SK-N-SH (cell line): Measurements from ENCODE around the gene CLIC4. TPM values are rescaled to one million over a fixed set of nuclear protein-coding genes. Genes with fewer than 3 reads are reported as not detected.

Experiments
- CTCF ChIA-PET: fragments of 300-600, 350-600 bp; formaldehyde crosslinking; extraction: SDS; loops from one replicate; lab custom pipeline; 2021; lab: Yijun Ruan, JAX
- POLR2A ChIA-PET: fragments of 350-600 bp; sonication (Branson Sonifier 250); formaldehyde crosslinking; extraction: SDS; loops from one replicate; lab custom pipeline; 2020; ENCODE audit warnings: antibody characterized with exemption, inconsistent platforms; lab: Yijun Ruan, JAX
- DNase-seq: peaks from one replicate; pipeline ENCODE4 v3.0.0; 2012
- H2AFZ ChIP-seq: fragments of 200-600 bp; sonication (generic); 2 replicates; pipeline ENCODE4 v1.8.1; 2016; ENCODE audit warnings: antibody characterized with exemption, mild to moderate bottlenecking, low read depth
- H3F3A ChIP-seq: fragments of 200-600 bp; sonication (generic); replicated peaks from 2 replicates; pipeline ENCODE3; 2016; ENCODE audit warnings: antibody characterized with exemption, mild to moderate bottlenecking; ENCODE audit not compliant: insufficient read depth
- H3K27ac ChIP-seq, 2 experiments: fragments of 200-500 bp in 1 of 2; fragments of 200-600 bp in 1 of 2; sonication (Bioruptor generic) in 1 of 2; sonication (generic), shearing (Covaris generic) in 1 of 2; 2 replicates each; pipeline versions ENCODE4 v1.5.1 to v1.6.1; 2014 to 2016; ENCODE audit warnings: low read depth in 2 of 2, inconsistent platforms in 1 of 2, low read length in 1 of 2, mild to moderate bottlenecking in 1 of 2, mixed read lengths in 1 of 2
- H3K27me3 ChIP-seq: fragments of 200-600 bp; sonication (generic), shearing (Covaris generic); 2 replicates; pipeline ENCODE4 v1.6.1; 2016; ENCODE audit warnings: mixed run types; ENCODE audit not compliant: insufficient read depth
- H3K36me3 ChIP-seq, 2 experiments: fragments of 200-500 bp in 1 of 2; fragments of 200-600 bp in 1 of 2; sonication (Bioruptor generic) in 1 of 2; sonication (generic) in 1 of 2; replicated peaks in 1 of 2; 2 replicates each; pipeline versions ENCODE3 to v1.5.1; 2014 to 2016; ENCODE audit warnings: low read length in 1 of 2, mild to moderate bottlenecking in 1 of 2; ENCODE audit not compliant: insufficient read depth in 2 of 2, control insufficient read depth in 1 of 2
- H3K4me1 ChIP-seq, 2 experiments: fragments of 200-500 bp in 1 of 2; fragments of 200-600 bp in 1 of 2; sonication (Bioruptor generic) in 1 of 2; sonication (generic), shearing (Covaris generic) in 1 of 2; 2 replicates each; pipeline versions ENCODE4 v1.5.1 to v1.6.1; 2014 to 2016; ENCODE audit warnings: low read depth in 1 of 2, low read length in 1 of 2, mixed run types in 1 of 2; ENCODE audit not compliant: insufficient read depth in 2 of 2, control insufficient read depth in 1 of 2
- H3K4me2 ChIP-seq: fragments of 200-600 bp; sonication (generic), shearing (Covaris generic); 2 replicates; pipeline ENCODE4 v1.6.1; 2017; ENCODE audit warnings: mixed run types
- H3K4me3 ChIP-seq, 2 experiments: fragments of 200-500 bp in 1 of 2; fragments of 200-600 bp in 1 of 2; sonication (Bioruptor generic) in 1 of 2; sonication (generic), shearing (Covaris generic) in 1 of 2; 2 replicates each; pipeline versions ENCODE4 v1.5.1 to v1.8.1; 2014 to 2016; ENCODE audit warnings: low read depth in 2 of 2, inconsistent platforms in 1 of 2, low read length in 1 of 2, mild to moderate bottlenecking in 1 of 2, mixed read lengths in 1 of 2, moderate library complexity in 1 of 2
- H3K79me2 ChIP-seq: fragments of 200-600 bp; sonication (generic); 2 replicates; pipeline ENCODE4 v1.8.1; 2017; ENCODE audit warnings: mild to moderate bottlenecking; ENCODE audit not compliant: insufficient read depth
- H3K9ac ChIP-seq: fragments of 200-600 bp; sonication (generic); 2 replicates; pipeline ENCODE4 v1.6.1; 2017; ENCODE audit warnings: mixed run types
- H3K9me2 ChIP-seq: fragments of 200-600 bp; sonication (generic); 2 replicates; pipeline ENCODE4 v1.6.1; 2017; ENCODE audit warnings: mixed run types
- H3K9me3 ChIP-seq: fragments of 200-600 bp; sonication (generic); 2 replicates; pipeline ENCODE4 v1.6.1; 2017; ENCODE audit warnings: mixed run types, mild to moderate bottlenecking, moderate library complexity
- H4K20me1 ChIP-seq: fragments of 200-600 bp; sonication (generic); 2 replicates; pipeline ENCODE4 v1.6.1; 2017; ENCODE audit warnings: mild to moderate bottlenecking, mixed run types; ENCODE audit not compliant: insufficient read depth
- CHD2 ChIP-seq: fragments of 150-350 bp; IDR thresholded peaks from 2 replicates; pipeline ENCODE4 v1.6.1; 2018; ENCODE audit warnings: low read length; ENCODE audit not compliant: partially characterized antibody
- ELF1 ChIP-seq: IDR thresholded peaks from 2 replicates; pipeline ENCODE4 v1.4.0; 2012
- EP300 ChIP-seq, 2 experiments: IDR thresholded peaks; 2 replicates each; pipeline versions ENCODE4 v1.4.0 to v1.6.1; 2012; ENCODE audit warnings: borderline replicate concordance in 1 of 2, low read depth in 1 of 2, low read length in 1 of 2
- FOSL2 ChIP-seq: IDR thresholded peaks from 2 replicates; pipeline ENCODE4 v1.4.0; 2012; ENCODE audit warnings: low read depth, mild to moderate bottlenecking, moderate library complexity, borderline replicate concordance
- GABPA ChIP-seq: IDR thresholded peaks from 2 replicates; pipeline ENCODE4 v1.4.0; 2012; ENCODE audit warnings: low read depth, mild to moderate bottlenecking
- JUND ChIP-seq: IDR thresholded peaks from 2 replicates; pipeline ENCODE4 v1.4.0; 2012
- NFIC ChIP-seq: IDR thresholded peaks from 2 replicates; pipeline ENCODE4 v1.4.0; 2012; ENCODE audit warnings: borderline replicate concordance
- NRF1 ChIP-seq: IDR thresholded peaks from 2 replicates; pipeline ENCODE4 v1.6.1; 2012; ENCODE audit warnings: low read depth, mild to moderate bottlenecking, low read length
- RXRA ChIP-seq: IDR thresholded peaks from 2 replicates; pipeline ENCODE4 v1.4.0; 2012; ENCODE audit warnings: low read depth, mild to moderate bottlenecking, borderline replicate concordance
- SMC3 ChIP-seq: IDR thresholded peaks from 2 replicates; pipeline ENCODE4 v1.6.1; 2012; ENCODE audit warnings: low read depth, low read length, improper control_type of control experiment
- TCF12 ChIP-seq: IDR thresholded peaks from 2 replicates; pipeline ENCODE4 v1.4.0; 2012
- WGBS: methylation state at CpG from one replicate; pipeline ENCODE4 v1.1.6; 2017; ENCODE audit warnings: low lambda C conversion rate; 5-methylcytosine and 5-hydroxymethylcytosine counted together
- polyA plus RNA-seq, 3 experiments: library from polyadenylated mRNA; depleted of rRNA; stranded (reverse); fragments of >200 nt; gene quantifications; 2 replicates each; pipeline ENCODE4 v1.2.3, GENCODE V29; 2012
- TF ChIP-seq, protein P1 (sequence below): fragments of 200-600 bp; sonication (generic); IDR thresholded peaks from 2 replicates; pipeline ENCODE4 v1.6.1; 2017; ENCODE audit warnings: antibody characterized with exemption, mild to moderate bottlenecking, moderate library complexity
- TF ChIP-seq, protein P2 (sequence below): IDR thresholded peaks from 2 replicates; pipeline ENCODE4 v1.6.1; 2012; ENCODE audit warnings: mild to moderate bottlenecking, low read depth, low read length, moderate library complexity
- TF ChIP-seq, protein P3 (sequence below): IDR thresholded peaks from 2 replicates; pipeline ENCODE4 v1.4.0; 2012; ENCODE audit warnings: low read depth, borderline replicate concordance

CLIC4 gene
- polyA plus RNA-seq, 1 of the 3 experiments (the other 2 are of a cell fraction): 66.4 TPM

DNA sequence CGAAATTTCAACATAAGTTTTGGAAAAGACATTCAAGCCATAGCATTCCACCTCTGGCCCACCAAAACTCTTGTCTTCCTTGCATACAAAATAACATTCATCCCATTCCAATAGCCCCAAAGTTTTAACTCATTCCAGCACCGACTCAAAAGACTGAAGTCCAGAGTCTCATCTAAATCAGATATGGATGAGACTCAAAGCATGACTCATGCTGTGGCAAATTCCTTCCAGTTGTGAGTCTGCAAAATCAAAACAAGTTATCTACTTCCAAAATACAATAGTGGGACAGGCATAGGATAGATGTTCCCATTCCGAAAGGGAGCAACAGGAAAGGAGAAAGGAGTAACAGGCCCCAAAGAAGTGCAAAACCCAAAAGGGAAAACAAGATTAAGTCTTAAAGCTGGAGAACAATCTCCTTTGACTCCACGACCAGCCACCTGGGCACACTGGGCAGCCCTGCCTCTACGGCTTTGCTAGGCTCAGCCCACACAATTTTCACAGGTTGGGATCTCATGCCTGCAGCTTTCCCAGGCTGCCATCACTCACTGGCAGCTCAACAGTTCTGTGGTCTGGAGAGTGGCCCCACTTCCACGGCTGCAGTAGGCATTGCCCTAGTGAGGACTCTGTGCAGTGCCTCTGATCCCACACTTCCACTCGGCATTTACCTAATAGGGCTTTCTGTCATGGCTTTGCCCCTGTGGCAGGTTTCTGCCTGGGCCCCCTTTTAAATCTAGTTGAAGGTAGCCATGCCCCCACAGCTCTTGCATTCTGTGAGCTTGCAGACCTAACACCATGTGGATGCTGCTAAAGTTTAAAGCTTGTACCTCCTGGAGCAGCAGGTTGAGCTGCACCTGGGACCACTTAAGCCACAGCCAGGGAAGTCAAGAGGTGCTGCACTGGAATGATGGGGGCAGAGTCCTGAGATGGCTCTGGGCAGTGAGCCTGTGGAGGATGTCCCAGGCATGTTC is 133.8 kb downstream of the CLIC4 start:
- Histone ChIP-seq H3K27ac (peak overlapping the region in 1 of 2 experiments; percentile 42; a peak in 1 of 4 replicates), H3K9me3 (peaks cover 12% of the 10 kb centered on the region), H2AFZ (no peak overlapping the region), H3K4me3 (no peak overlapping the region), H3K9me2 (no peaks in the 10 kb centered on the region), H3F3A (no peaks in the 10 kb centered on the region), H3K4me1 (no peaks in the 10 kb centered on the region), H3K79me2 (no peaks in the 10 kb centered on the region), H4K20me1 (no peaks in the 10 kb centered on the region), H3K27me3 (no peaks in the 10 kb centered on the region), H3K36me3 (no peaks in the 10 kb centered on the region), H3K9ac (no peak overlapping the region), H3K4me2 (peak overlapping the region; percentile 22; the same call in 1 of the 2 replicates)
- POLR2A ChIA-PET: no interaction called here
- TF ChIP-seq NFIC: peak; percentile 41
- TF ChIP-seq ELF1: no peak
- no peak for TF ChIP-seq GABPA
- TF ChIP-seq, protein P1, sequence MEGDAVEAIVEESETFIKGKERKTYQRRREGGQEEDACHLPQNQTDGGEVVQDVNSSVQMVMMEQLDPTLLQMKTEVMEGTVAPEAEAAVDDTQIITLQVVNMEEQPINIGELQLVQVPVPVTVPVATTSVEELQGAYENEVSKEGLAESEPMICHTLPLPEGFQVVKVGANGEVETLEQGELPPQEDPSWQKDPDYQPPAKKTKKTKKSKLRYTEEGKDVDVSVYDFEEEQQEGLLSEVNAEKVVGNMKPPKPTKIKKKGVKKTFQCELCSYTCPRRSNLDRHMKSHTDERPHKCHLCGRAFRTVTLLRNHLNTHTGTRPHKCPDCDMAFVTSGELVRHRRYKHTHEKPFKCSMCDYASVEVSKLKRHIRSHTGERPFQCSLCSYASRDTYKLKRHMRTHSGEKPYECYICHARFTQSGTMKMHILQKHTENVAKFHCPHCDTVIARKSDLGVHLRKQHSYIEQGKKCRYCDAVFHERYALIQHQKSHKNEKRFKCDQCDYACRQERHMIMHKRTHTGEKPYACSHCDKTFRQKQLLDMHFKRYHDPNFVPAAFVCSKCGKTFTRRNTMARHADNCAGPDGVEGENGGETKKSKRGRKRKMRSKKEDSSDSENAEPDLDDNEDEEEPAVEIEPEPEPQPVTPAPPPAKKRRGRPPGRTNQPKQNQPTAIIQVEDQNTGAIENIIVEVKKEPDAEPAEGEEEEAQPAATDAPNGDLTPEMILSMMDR: no peak
- TF ChIP-seq NRF1: no peak
- TF ChIP-seq RXRA: no peak
- no peak for TF ChIP-seq SMC3
- TF ChIP-seq FOSL2: peak; percentile 80
- TF ChIP-seq CHD2: no peak
- TF ChIP-seq EP300 (IDR thresholded peaks at IDR 0.05; ENCODE audit: borderline replicate concordance in 1 of 2, low read depth in 1 of 2, low read length in 1 of 2): 0 out of 4 replicates have a peak, but pooled peaks of 1 of the 2 experiments have one; percentile 15
- TF ChIP-seq, protein P2, sequence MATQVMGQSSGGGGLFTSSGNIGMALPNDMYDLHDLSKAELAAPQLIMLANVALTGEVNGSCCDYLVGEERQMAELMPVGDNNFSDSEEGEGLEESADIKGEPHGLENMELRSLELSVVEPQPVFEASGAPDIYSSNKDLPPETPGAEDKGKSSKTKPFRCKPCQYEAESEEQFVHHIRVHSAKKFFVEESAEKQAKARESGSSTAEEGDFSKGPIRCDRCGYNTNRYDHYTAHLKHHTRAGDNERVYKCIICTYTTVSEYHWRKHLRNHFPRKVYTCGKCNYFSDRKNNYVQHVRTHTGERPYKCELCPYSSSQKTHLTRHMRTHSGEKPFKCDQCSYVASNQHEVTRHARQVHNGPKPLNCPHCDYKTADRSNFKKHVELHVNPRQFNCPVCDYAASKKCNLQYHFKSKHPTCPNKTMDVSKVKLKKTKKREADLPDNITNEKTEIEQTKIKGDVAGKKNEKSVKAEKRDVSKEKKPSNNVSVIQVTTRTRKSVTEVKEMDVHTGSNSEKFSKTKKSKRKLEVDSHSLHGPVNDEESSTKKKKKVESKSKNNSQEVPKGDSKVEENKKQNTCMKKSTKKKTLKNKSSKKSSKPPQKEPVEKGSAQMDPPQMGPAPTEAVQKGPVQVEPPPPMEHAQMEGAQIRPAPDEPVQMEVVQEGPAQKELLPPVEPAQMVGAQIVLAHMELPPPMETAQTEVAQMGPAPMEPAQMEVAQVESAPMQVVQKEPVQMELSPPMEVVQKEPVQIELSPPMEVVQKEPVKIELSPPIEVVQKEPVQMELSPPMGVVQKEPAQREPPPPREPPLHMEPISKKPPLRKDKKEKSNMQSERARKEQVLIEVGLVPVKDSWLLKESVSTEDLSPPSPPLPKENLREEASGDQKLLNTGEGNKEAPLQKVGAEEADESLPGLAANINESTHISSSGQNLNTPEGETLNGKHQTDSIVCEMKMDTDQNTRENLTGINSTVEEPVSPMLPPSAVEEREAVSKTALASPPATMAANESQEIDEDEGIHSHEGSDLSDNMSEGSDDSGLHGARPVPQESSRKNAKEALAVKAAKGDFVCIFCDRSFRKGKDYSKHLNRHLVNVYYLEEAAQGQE: no peak
- peak; percentile 70 for TF ChIP-seq TCF12
- peak; percentile 71 for TF ChIP-seq JUND
- TF ChIP-seq, protein P3, sequence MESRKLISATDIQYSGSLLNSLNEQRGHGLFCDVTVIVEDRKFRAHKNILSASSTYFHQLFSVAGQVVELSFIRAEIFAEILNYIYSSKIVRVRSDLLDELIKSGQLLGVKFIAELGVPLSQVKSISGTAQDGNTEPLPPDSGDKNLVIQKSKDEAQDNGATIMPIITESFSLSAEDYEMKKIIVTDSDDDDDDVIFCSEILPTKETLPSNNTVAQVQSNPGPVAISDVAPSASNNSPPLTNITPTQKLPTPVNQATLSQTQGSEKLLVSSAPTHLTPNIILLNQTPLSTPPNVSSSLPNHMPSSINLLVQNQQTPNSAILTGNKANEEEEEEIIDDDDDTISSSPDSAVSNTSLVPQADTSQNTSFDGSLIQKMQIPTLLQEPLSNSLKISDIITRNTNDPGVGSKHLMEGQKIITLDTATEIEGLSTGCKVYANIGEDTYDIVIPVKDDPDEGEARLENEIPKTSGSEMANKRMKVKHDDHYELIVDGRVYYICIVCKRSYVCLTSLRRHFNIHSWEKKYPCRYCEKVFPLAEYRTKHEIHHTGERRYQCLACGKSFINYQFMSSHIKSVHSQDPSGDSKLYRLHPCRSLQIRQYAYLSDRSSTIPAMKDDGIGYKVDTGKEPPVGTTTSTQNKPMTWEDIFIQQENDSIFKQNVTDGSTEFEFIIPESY: no peak
- no peak for DNase-seq
- WGBS: 61% methylated on average over 7 of the region's 7 CpGs
- CTCF ChIA-PET: interaction anchor here (0.9 to 2.5 kb wide), 3 partner anchors 19 to 31 kb away, joined by 3 to 7 read pairs (median 5); no protein-coding TSS in a partner anchor
